DND-41 (cell line): ENCODE data around the gene CYP2W1.
"Not testable (repeated sequence)": the region's sequence is repeated elsewhere in the genome, so short reads cannot be mapped to it uniquely, and the experiment has no call there.

Experiments used
- ATAC-seq: fragments of 200-7000 bp; cut with Tn5 transposase; 3 replicates; pipeline ENCODE4 v1.9.1; 2021; ENCODE audit warnings: low read depth; ENCODE audit not compliant: insufficient read depth
- DNase-seq: peaks from one replicate; pipeline ENCODE4 v3.0.0-alpha.2; 2020
- H2AFZ ChIP-seq: 2 replicates; pipeline ENCODE4 v1.6.0; 2012; ENCODE audit warnings: low read depth, low read length
- H3K27ac ChIP-seq: 2 replicates; pipeline ENCODE4 v1.5.1; 2012; ENCODE audit warnings: low read length, inconsistent platforms
- H3K27me3 ChIP-seq: fragments of 200-600 bp; sonication (generic); 2 replicates; pipeline ENCODE4 v1.6.0; 2012; ENCODE audit warnings: low read length, mild to moderate bottlenecking, inconsistent platforms; ENCODE audit not compliant: insufficient read depth, poor library complexity
- H3K36me3 ChIP-seq: 2 replicates; pipeline ENCODE4 v1.5.1; 2012; ENCODE audit warnings: low read length, inconsistent platforms; ENCODE audit not compliant: insufficient read depth
- H3K4me1 ChIP-seq: 2 replicates; pipeline ENCODE4 v1.5.1; 2012; ENCODE audit warnings: mild to moderate bottlenecking, low read length; ENCODE audit not compliant: insufficient read depth
- H3K4me2 ChIP-seq: 2 replicates; pipeline ENCODE4 v1.6.0; 2012; ENCODE audit warnings: mild to moderate bottlenecking, moderate library complexity, low read length, inconsistent platforms; ENCODE audit not compliant: insufficient read depth
- H3K4me3 ChIP-seq, 2 experiments: fragments of 200-600 bp in 1 of 2; shearing (Covaris generic) in 1 of 2; 2 replicates each; pipeline ENCODE4 v1.5.1; 2012 to 2016; ENCODE audit warnings: inconsistent platforms in 2 of 2, low read length in 2 of 2, mild to moderate bottlenecking in 2 of 2, low read depth in 1 of 2, moderate library complexity in 1 of 2
- H3K79me2 ChIP-seq: 2 replicates; pipeline ENCODE4 v1.6.0; 2012; ENCODE audit warnings: low read length, inconsistent platforms; ENCODE audit not compliant: insufficient read depth
- H3K9ac ChIP-seq: 2 replicates; pipeline ENCODE4 v1.6.0; 2012; ENCODE audit warnings: low read depth, mild to moderate bottlenecking, inconsistent platforms, low read length, moderate library complexity
- H3K9me3 ChIP-seq: 2 replicates; pipeline ENCODE4 v1.5.1; 2012; ENCODE audit warnings: low read length, moderate library complexity, mild to moderate bottlenecking, inconsistent platforms; ENCODE audit not compliant: insufficient read depth, severe bottlenecking
- H4K20me1 ChIP-seq: 2 replicates; pipeline ENCODE4 v1.6.0; 2012; ENCODE audit warnings: low read length; ENCODE audit not compliant: insufficient read depth
- CTCF ChIP-seq: IDR thresholded peaks from 2 replicates; pipeline ENCODE4 v1.5.1; 2012; ENCODE audit warnings: borderline replicate concordance, low read length, moderate library complexity, mild to moderate bottlenecking; ENCODE audit not compliant: poor library complexity, severe bottlenecking; ENCODE audit errors: extremely low read depth
- EZH2 ChIP-seq: IDR thresholded peaks from 3 replicates; pipeline ENCODE4 v1.6.1; 2012; ENCODE audit warnings: borderline replicate concordance, low read depth, mild to moderate bottlenecking, moderate library complexity, low read length, inconsistent platforms; ENCODE audit not compliant: severe bottlenecking

CYP2W1 gene

GRCh38 chr7:1031716-1032455 lies 48.9 kb downstream of the CYP2W1 start:
- Histone ChIP-seq H2AFZ (no peak overlapping the region), H3K36me3 (peaks cover 5% of the 10 kb centered on the region; the same call in 1 of the 2 replicates), H3K4me1 (no peaks in the 10 kb centered on the region), H3K27me3 (no peaks in the 10 kb centered on the region), H3K9ac (no peak overlapping the region), H3K4me3 (no peak overlapping the region), H4K20me1 (peaks cover 18% of the 10 kb centered on the region), H3K9me3 (no peaks in the 10 kb centered on the region), H3K79me2 (no peaks in the 10 kb centered on the region), H3K4me2 (no peak overlapping the region), H3K27ac (no peak overlapping the region)
- TF ChIP-seq EZH2 = no peak
- TF ChIP-seq CTCF = no peak
- ATAC-seq (no peak), DNase-seq (no peak)

GRCh38 chr7:1032536-1033181 lies 49.7 kb downstream of the CYP2W1 start:
- ATAC-seq (no peak), DNase-seq (no peak)
- H3K79me2 ChIP-seq = no peaks in the 10 kb centered on the region
- H3K9me3 ChIP-seq = no peaks in the 10 kb centered on the region
- no peaks in the 10 kb centered on the region for H3K4me1 ChIP-seq
- H3K4me3 ChIP-seq = no peak overlapping the region
- H3K27ac ChIP-seq = no peak overlapping the region
- no peaks in the 10 kb centered on the region for H3K27me3 ChIP-seq
- H4K20me1 ChIP-seq = peaks cover 18% of the 10 kb centered on the region
- no peak overlapping the region for H3K9ac ChIP-seq
- no peak overlapping the region for H2AFZ ChIP-seq
- H3K4me2 ChIP-seq = no peak overlapping the region
- H3K36me3 ChIP-seq = peaks cover 5% of the 10 kb centered on the region; the same call in 1 of the 2 replicates
- TF ChIP-seq EZH2 (no peak), CTCF (no peak)

- ATAC-seq = no peak
- no peak overlapping the region for H3K4me3 ChIP-seq
- no peak overlapping the region for H3K9ac ChIP-seq
- no peak overlapping the region for H3K4me2 ChIP-seq
- peaks cover 18% of the 10 kb centered on the region for H4K20me1 ChIP-seq
- H3K27ac ChIP-seq = no peak overlapping the region
- H3K4me1 ChIP-seq = no peaks in the 10 kb centered on the region
- H3K9me3 ChIP-seq = no peaks in the 10 kb centered on the region
- H3K36me3 ChIP-seq = peaks cover 5% of the 10 kb centered on the region; the same call in 1 of the 2 replicates
- no peaks in the 10 kb centered on the region for H3K79me2 ChIP-seq
- TF ChIP-seq EZH2 = no peak
- no peak for TF ChIP-seq CTCF
- H2AFZ ChIP-seq = no peak overlapping the region
- DNase-seq = no peak
- H3K27me3 ChIP-seq = no peaks in the 10 kb centered on the region
Measured at GRCh38 chr7:1033546-1034145, 50.7 kb downstream of the CYP2W1 start.

GRCh38 chr7:1034769-1035168 lies 51.8 kb downstream of the CYP2W1 start:
- not testable (repeated sequence) for ATAC-seq

GRCh38 chr7:1036164-1036928 lies 53.4 kb downstream of the CYP2W1 start:
- not testable (repeated sequence) for ATAC-seq, H4K20me1 ChIP-seq, H3K27ac ChIP-seq, H3K4me3 ChIP-seq, H2AFZ ChIP-seq, DNase-seq, H3K27me3 ChIP-seq, H3K9me3 ChIP-seq, H3K4me1 ChIP-seq, H3K36me3 ChIP-seq, H3K4me2 ChIP-seq, H3K79me2 ChIP-seq, H3K9ac ChIP-seq

More at GRCh38 chr7:1034769-1035168, 51.8 kb downstream of the CYP2W1 start:
- peaks cover 18% of the 10 kb centered on the region for H4K20me1 ChIP-seq
- H3K4me2 ChIP-seq, H3K36me3 ChIP-seq, H3K27ac ChIP-seq, H3K79me2 ChIP-seq, H2AFZ ChIP-seq, DNase-seq, H3K9me3 ChIP-seq, H3K27me3 ChIP-seq, H3K9ac ChIP-seq, H3K4me1 ChIP-seq, H3K4me3 ChIP-seq: not testable (repeated sequence)
